ENCODE results near the gene TRAP1. TPM values are rescaled to one million over a fixed set of nuclear protein-coding genes. Genes with fewer than 3 reads are reported as not detected.

Gene TRAP1
- total and polyA plus RNA-seq, 7 donors, result 98.1 to 162 (median 122) TPM

DNA sequence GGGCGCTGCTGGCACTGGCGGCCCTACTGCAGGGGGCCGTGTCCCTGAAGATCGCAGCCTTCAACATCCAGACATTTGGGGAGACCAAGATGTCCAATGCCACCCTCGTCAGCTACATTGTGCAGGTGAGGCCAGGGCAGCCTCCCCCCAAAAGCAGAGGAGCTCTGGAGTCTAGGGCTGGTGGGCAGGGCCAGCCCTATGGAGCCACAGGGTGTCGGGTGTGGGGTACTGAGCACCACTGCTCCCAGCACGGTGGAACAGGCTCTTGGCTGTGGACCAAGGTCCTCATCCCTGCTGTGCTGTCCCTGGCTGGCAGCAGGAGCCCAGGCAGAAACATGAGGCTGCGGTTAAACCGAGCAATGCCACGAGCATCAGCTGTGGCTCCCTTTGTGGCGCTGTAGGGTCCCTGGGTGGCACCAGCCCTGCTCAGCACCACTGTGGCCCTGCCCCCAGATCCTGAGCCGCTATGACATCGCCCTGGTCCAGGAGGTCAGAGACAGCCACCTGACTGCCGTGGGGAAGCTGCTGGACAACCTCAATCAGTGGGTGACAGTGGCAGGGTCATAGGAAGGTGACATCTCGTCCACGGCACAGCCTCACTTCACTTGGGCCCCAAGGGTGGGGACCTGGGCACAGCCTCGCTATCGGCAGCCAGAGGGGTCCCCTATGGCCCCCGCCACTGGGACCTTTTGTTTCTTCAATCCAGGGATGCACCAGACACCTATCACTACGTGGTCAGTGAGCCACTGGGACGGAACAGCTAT, 61.7 kb downstream of the TRAP1 start:
- no peak overlapping the region for H3K4me3 ChIP-seq
- peaks cover 0 to 75% of the 10 kb centered on the region in 2 donors for H3K36me3 ChIP-seq (ENCODE audit: insufficient read depth in 1 of 2, low read depth in 1 of 2)
- H3K27me3 ChIP-seq (ENCODE audit: insufficient read depth in 3 of 3, low read length in 2 of 3), result no peaks in the 10 kb centered on the region
- TF ChIP-seq, protein P1, sequence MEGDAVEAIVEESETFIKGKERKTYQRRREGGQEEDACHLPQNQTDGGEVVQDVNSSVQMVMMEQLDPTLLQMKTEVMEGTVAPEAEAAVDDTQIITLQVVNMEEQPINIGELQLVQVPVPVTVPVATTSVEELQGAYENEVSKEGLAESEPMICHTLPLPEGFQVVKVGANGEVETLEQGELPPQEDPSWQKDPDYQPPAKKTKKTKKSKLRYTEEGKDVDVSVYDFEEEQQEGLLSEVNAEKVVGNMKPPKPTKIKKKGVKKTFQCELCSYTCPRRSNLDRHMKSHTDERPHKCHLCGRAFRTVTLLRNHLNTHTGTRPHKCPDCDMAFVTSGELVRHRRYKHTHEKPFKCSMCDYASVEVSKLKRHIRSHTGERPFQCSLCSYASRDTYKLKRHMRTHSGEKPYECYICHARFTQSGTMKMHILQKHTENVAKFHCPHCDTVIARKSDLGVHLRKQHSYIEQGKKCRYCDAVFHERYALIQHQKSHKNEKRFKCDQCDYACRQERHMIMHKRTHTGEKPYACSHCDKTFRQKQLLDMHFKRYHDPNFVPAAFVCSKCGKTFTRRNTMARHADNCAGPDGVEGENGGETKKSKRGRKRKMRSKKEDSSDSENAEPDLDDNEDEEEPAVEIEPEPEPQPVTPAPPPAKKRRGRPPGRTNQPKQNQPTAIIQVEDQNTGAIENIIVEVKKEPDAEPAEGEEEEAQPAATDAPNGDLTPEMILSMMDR (IDR thresholded peaks at IDR 0.05), result no peak
- no peaks in the 10 kb centered on the region for H3K9me3 ChIP-seq
- H3K27ac ChIP-seq, result no peak overlapping the region
- intact Hi-C loops (cut with DNase I), result no loop called here
- H3K4me1 ChIP-seq, result no peaks in the 10 kb centered on the region
- WGBS, 3 donors, result 77 to 81% (median 78%) methylated on average over 21 of the region's 21 CpGs
- DNase-seq (peak in 1 of 2 donors; percentile 35), ATAC-seq (no peak)

DNA sequence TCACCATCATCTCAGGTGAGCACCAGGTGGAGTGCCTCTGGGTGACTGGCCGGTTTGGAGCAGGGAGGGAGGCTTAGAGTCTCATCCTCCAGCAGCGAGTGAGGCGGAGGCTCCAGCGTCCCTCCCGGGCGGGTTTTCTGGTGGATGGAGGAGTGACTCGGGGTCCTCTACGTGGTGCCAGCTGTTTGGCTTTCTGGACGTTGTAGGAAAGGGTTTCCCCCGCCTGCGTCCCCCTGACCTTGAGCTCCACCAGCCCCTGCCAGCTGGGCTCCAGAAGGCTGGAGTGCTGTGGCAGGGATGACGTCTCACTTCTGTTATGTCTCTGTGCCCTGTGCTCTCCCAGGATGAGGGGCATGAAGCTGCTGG, 62.3 kb downstream of the TRAP1 start:
- Histone ChIP-seq H3K9me3 (no peaks in the 10 kb centered on the region), H3K27ac (no peak overlapping the region), H3K4me1 (no peaks in the 10 kb centered on the region), H3K27me3 (ENCODE audit: insufficient read depth in 3 of 3, low read length in 2 of 3) (no peaks in the 10 kb centered on the region), H3K4me3 (no peak overlapping the region), H3K36me3 (ENCODE audit: insufficient read depth in 1 of 2, low read depth in 1 of 2) (peaks cover 0 to 71% of the 10 kb centered on the region in 2 donors)
- TF ChIP-seq, protein P1 (IDR thresholded peaks at IDR 0.05), result no peak
- DNase-seq (peak in 1 of 2 donors; percentile 41), ATAC-seq (no peak)
- 71 to 83% (median 74%) methylated on average over 12 of the region's 12 CpGs for WGBS, 3 donors
- intact Hi-C loops (cut with DNase I), result no loop called here

DNA sequence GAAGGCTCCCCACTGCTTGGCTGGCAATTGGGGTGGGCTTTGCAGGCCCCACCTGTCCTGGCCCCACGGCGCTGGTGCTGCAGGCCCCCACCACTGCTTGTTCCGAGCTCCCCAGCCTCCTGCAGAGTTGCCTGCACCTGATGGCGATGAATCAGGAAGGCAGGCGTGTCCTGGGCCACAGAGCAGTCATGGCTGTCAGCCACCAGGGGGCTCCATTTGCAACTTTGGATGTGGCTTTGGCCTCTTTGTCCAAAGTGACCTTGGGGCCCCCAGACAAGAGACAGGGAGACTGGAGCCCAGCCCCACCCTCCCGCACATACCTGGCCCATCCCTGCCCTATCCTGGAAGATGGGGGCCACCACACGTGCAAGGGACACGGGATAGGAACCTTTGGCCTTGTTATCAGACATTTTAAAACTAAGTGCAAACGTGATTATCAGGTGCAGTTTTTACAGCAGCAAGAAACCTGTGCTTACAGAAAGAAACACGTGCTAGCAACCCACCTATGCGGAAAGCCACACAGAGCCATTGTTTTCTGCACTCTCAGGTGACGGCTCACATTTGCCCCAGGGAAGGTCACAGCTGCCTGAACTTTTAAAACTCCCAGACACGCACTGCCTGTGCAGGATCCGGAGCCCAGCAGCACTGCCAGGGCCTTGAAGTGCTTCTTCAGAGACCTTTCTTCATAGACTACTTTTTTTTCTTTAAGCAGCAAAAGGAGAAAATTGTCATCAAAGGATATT, 62.9 kb downstream of the TRAP1 start, which contains the start of gene DNASE1:
Gene DNASE1, plus strand, starts transcription at position 443 of the 743 bp plus-strand sequence. CDS start 683 bp downstream, outside the sequence.
- H3K36me3 ChIP-seq (ENCODE audit: insufficient read depth in 1 of 2, low read depth in 1 of 2), result peaks cover 0 to 65% of the 10 kb centered on the region in 2 donors
- intact Hi-C loops (cut with DNase I), result no loop called here
- H3K9me3 ChIP-seq, result no peaks in the 10 kb centered on the region
- H3K27me3 ChIP-seq (ENCODE audit: insufficient read depth in 3 of 3, low read length in 2 of 3), result no peaks in the 10 kb centered on the region
- ATAC-seq (peak; percentile 51 to 76 (median 63)), DNase-seq (peak; percentile 39 to 74)
- TF ChIP-seq, protein P1 (IDR thresholded peaks at IDR 0.05), result peak; percentile 53
- H3K4me1 ChIP-seq, result no peaks in the 10 kb centered on the region
- H3K27ac ChIP-seq, result no peak within 1 kb of the TSS
- H3K4me3 ChIP-seq, result no peak within 1 kb of the TSS
- 60 to 83% (median 73%) methylated on average over 14 of the region's 14 CpGs for WGBS, 3 donors

DNA sequence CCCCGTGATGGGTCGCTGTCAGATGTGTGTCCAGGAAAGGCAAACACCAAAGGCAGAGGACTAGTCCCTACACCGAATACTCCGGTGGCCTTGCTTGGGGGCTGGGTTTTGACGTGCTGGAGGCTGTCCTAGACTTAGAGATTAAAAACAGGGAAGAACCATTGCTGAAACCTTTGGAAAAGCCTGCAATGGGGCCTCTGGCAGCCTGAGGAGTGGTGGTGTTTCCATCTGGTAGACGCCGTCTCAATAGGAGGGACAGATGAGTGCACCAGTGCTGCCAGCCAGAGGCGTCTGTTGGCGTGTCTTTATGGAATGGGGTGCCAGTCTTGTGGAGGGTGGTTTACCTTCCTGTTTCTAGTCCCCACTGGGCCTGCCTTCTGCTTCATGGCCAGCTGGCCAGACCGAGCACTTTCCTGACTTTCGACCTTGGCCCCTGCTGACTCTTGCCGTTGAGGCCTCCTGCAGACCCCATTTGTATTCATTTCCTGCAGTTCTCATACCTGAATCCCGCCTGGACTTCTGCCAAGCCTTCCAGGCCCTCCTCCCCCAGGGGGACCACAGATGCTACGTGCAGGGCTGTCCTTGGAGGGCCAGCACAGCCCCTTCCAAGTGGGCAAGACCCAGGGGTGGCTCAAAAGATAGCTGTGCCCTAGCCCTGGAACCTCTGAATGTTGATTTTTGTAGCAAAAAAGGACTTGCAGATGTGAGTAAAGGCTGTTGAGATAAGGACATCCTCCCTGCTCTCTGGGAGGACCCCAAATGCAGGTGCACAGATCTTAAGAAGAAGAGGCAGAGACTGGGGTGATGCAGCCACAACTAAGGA, 64.7 kb downstream of the TRAP1 start:
- WGBS, 3 donors, result 60 to 76% (median 74%) methylated on average over 14 of the region's 14 CpGs
- DNase-seq (no peak), ATAC-seq (no peak)
- Histone ChIP-seq H3K4me3 (no peak overlapping the region), H3K9me3 (no peaks in the 10 kb centered on the region), H3K36me3 (ENCODE audit: insufficient read depth in 1 of 2, low read depth in 1 of 2) (peaks cover 0 to 47% of the 10 kb centered on the region in 2 donors), H3K27ac (no peak overlapping the region), H3K4me1 (no peaks in the 10 kb centered on the region), H3K27me3 (ENCODE audit: insufficient read depth in 3 of 3, low read length in 2 of 3) (no peaks in the 10 kb centered on the region)
- TF ChIP-seq, protein P1 (IDR thresholded peaks at IDR 0.05), result no peak
- intact Hi-C loops (cut with DNase I), result no loop called here
